T-cell (primary cell): ENCODE data around the gene DROSHA. TPM values are rescaled to one million over a fixed set of nuclear protein-coding genes. Genes with fewer than 3 reads are reported as not detected.

Source experiments
- ATAC-seq, 4 experiments: fragments of 200-7000 bp in 3 of 4; fragments of 150-1000 bp in 1 of 4; cut with Tn5 transposase; replicated peaks in 1 of 4; 1 replicate in 3 of 4; 2 replicates in 1 of 4; pipeline ENCODE4 v1.10.0; 2021; ENCODE audit warnings: moderate library complexity in 3 of 4, mild to moderate bottlenecking in 2 of 4, moderate number of reproducible peaks in 1 of 4
- CTCF ChIA-PET, 2 donors: fragments of 300-600 bp; sonication (Branson Sonifier 250); formaldehyde crosslinking; loops; one replicate each; lab custom pipeline; 2022; ENCODE audit warnings: antibody characterized with exemption in 2 of 2; lab: Charles Lee
- POLR2A ChIA-PET, 2 donors: fragments of 300-600 bp; sonication (Branson Sonifier 250); formaldehyde crosslinking; loops; one replicate each; lab custom pipeline; 2022; ENCODE audit warnings: antibody characterized with exemption in 2 of 2; lab: Charles Lee
- DNase-seq, 35 experiments: peaks; one replicate each; pipeline versions ENCODE4 v3.0.0 to v3.0.0-alpha.2; 2013 to 2023
- H3K27ac ChIP-seq: one replicate; pipeline ENCODE4 v1.5.1; 2013; ENCODE audit warnings: low read length
- H3K27me3 ChIP-seq, 2 experiments: replicated peaks in 1 of 2; 1 replicate in 1 of 2; 2 replicates in 1 of 2; pipeline versions ENCODE4 v1.6.1 to v1.7.0; 2013; ENCODE audit warnings: low read length in 1 of 2, mixed read lengths in 1 of 2; ENCODE audit not compliant: control insufficient read depth in 2 of 2, insufficient read depth in 2 of 2; ENCODE audit errors: extremely low read depth in 1 of 2
- H3K36me3 ChIP-seq, 2 donors: 1 replicate in 1 of 2; 2 replicates in 1 of 2; pipeline versions ENCODE4 v1.6.1 to v1.7.0; 2013; ENCODE audit warnings: low read length in 1 of 2; ENCODE audit not compliant: control insufficient read depth in 2 of 2, insufficient read depth in 1 of 2; ENCODE audit errors: extremely low read depth in 1 of 2
- H3K4me1 ChIP-seq, 2 experiments: 1 replicate in 1 of 2; 2 replicates in 1 of 2; pipeline versions ENCODE4 v1.6.1 to v1.7.0; 2013; ENCODE audit warnings: low read length in 2 of 2, mixed read lengths in 1 of 2; ENCODE audit not compliant: insufficient read depth in 2 of 2, control insufficient read depth in 1 of 2; ENCODE audit errors: extremely low read depth in 1 of 2
- H3K4me3 ChIP-seq, 2 donors: 1 replicate in 1 of 2; 2 replicates in 1 of 2; pipeline versions ENCODE4 v1.5.1 to v1.7.0; 2013; ENCODE audit warnings: mild to moderate bottlenecking in 2 of 2, low read length in 1 of 2, moderate library complexity in 1 of 2; ENCODE audit not compliant: control insufficient read depth in 1 of 2; ENCODE audit errors: extremely low read depth in 1 of 2
- H3K9me3 ChIP-seq: 2 replicates; pipeline ENCODE4 v1.7.0; 2013
- H3K27ac Mint-ChIP-seq, 2 donors: one replicate each; pipeline ENCODE4 v1.8.0; 2020 to 2021; ENCODE audit warnings: mild to moderate bottlenecking in 2 of 2, mixed read lengths in 2 of 2
- H3K27me3 Mint-ChIP-seq, 2 donors: one replicate each; pipeline ENCODE4 v1.8.0; 2021 to 2022; ENCODE audit warnings: mixed read lengths in 2 of 2
- H3K36me3 Mint-ChIP-seq: one replicate; pipeline ENCODE4 v1.8.0; 2021; ENCODE audit warnings: mixed read lengths
- H3K4me1 Mint-ChIP-seq, 3 donors: one replicate each; pipeline ENCODE4 v1.8.0; 2020 to 2022; ENCODE audit warnings: mixed read lengths in 3 of 3, mild to moderate bottlenecking in 1 of 3
- H3K4me3 Mint-ChIP-seq, 3 donors: one replicate each; pipeline ENCODE4 v1.8.0; 2020 to 2022; ENCODE audit warnings: mild to moderate bottlenecking in 3 of 3, mixed read lengths in 3 of 3, moderate library complexity in 3 of 3
- H3K9me3 Mint-ChIP-seq, 3 donors: one replicate each; pipeline ENCODE4 v1.8.0; 2020 to 2022; ENCODE audit warnings: mixed read lengths in 3 of 3
- WGBS: methylation state at CpG from one replicate; pipeline ENCODE4 v1.1.5; 2013; ENCODE audit warnings: missing lambda C conversion rate; ENCODE audit not compliant: insufficient coverage; 5-methylcytosine and 5-hydroxymethylcytosine counted together
- total RNA-seq, 35 experiments: library from RNA in 6 of 35; stranded (reverse) in 6 of 35; fragments of 120-200 nt in 1 of 35; gene quantifications; one replicate each; pipeline versions ENCODE4 v1.2.1 to v1.2.4 and lab custom pipeline; 2013 to 2026

Gene DROSHA
- total RNA-seq, 5 donors from 2014 or later (not counting 1 experiment from before 2014, with no cell fraction given) = 42.2 to 82.1 (median 69.6) TPM

DNA sequence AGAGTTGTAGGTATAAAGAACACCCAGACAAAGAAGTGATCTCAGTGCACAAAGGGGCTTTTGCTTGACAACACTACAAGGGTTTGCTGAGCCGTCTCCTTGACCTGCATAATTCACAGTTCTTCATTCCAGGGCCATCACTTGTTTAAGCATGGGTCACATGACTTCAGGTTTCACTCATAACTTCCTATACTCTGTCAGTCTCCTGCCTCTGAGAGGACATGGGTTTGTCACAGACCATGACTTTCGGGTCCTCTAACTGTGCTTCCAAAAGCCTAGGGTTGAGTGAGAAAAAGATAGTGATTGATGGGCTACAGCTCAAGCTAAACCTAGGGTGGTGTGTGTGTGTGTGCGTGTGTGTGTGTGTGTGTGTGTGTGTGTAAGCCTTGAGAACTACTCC is 172.1 kb downstream of the DROSHA start:
- Mint-ChIP-seq H3K4me3 (no peak overlapping the region), H3K9me3 (peaks cover 4 to 22% (median 18%) of the 10 kb centered on the region in 3 donors), H3K36me3 (no peaks in the 10 kb centered on the region), H3K27ac (no peak overlapping the region), H3K4me1 (no peaks in the 10 kb centered on the region), H3K27me3 (peaks cover 0 to 9% of the 10 kb centered on the region in 2 donors)
- Histone ChIP-seq H3K27me3 (no peaks in the 10 kb centered on the region), H3K36me3 (no peaks in the 10 kb centered on the region), H3K9me3 (no peaks in the 10 kb centered on the region), H3K4me3 (no peak overlapping the region), H3K27ac (no peak overlapping the region), H3K4me1 (no peaks in the 10 kb centered on the region)
- no peak for DNase-seq
- ATAC-seq = no peak
- ChIA-PET POLR2A (no interaction called here), CTCF (no interaction called here)
- WGBS = 60% methylated on average over 1 of the region's 3 CpGs

DNA sequence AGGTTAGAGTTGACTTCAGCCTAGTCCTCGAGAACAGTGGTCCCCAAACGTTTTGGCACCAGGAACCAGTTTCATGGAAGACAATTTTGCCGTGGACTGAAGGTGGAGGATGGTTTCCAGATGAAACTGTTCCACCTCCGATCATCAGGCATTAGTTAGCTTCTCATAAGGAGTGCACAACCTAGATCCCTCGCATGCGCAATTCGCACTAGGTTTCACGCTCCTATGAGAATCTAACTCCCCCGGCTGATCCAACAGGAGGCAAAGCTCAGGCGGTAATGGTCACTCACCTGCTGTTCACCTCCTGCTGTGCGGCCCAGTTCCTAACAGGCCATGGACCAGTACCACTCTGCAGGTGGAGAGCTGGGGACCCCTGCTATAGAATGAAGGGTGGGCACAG is 174.9 kb downstream of the DROSHA start:
- DNase-seq (no peak), ATAC-seq (no peak)
- H3K4me3 Mint-ChIP-seq = no peak overlapping the region
- H3K4me1 Mint-ChIP-seq = no peaks in the 10 kb centered on the region
- Histone ChIP-seq H3K27ac (no peak overlapping the region), H3K4me3 (no peak overlapping the region), H3K4me1 (no peaks in the 10 kb centered on the region), H3K9me3 (no peaks in the 10 kb centered on the region), H3K27me3 (no peaks in the 10 kb centered on the region), H3K36me3 (no peaks in the 10 kb centered on the region)
- no peaks in the 10 kb centered on the region for H3K36me3 Mint-ChIP-seq
- peaks cover 4 to 20% (median 8%) of the 10 kb centered on the region in 3 donors for H3K9me3 Mint-ChIP-seq
- no peak overlapping the region for H3K27ac Mint-ChIP-seq
- WGBS = 76% methylated on average over 8 of the region's 11 CpGs
- ChIA-PET CTCF (no interaction called here), POLR2A (no interaction called here)
- peaks cover 2 to 15% of the 10 kb centered on the region in 2 donors for H3K27me3 Mint-ChIP-seq

DNA sequence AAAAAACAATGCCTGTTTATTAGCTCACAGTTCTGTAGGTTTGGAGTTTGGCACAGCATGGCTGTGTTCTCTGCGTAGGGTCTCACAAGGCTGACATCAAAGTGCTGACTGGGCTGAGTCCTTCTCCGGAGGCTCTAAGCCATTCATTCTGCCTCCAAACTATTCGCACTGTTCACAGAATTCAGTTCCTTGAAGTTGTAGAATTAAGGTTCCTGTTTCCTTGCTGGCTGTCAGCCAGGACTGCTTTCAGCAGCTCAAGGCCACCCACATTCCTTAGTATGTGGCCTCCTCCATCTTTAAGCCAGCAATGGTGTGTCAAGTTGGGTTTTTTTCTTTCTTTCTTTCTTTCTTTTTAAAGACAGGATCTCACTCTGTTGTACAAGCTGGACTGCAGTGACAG is 176.6 kb downstream of the DROSHA start:
- POLR2A ChIA-PET = no interaction called here
- no peak overlapping the region for H3K4me3 Mint-ChIP-seq
- no peak overlapping the region for H3K27ac Mint-ChIP-seq
- Histone ChIP-seq H3K27ac (no peak overlapping the region), H3K36me3 (no peaks in the 10 kb centered on the region), H3K9me3 (no peaks in the 10 kb centered on the region), H3K27me3 (no peaks in the 10 kb centered on the region), H3K4me1 (no peaks in the 10 kb centered on the region), H3K4me3 (no peak overlapping the region)
- H3K36me3 Mint-ChIP-seq = no peaks in the 10 kb centered on the region
- DNase-seq = no peak
- no CpG with 5 or more reads among the region's 3 CpGs for WGBS
- H3K27me3 Mint-ChIP-seq = peaks cover 4 to 20% of the 10 kb centered on the region in 2 donors
- no peak for ATAC-seq
- CTCF ChIA-PET = no interaction called here
- no peaks in the 10 kb centered on the region for H3K4me1 Mint-ChIP-seq
- H3K9me3 Mint-ChIP-seq = peaks cover 4 to 21% (median 8%) of the 10 kb centered on the region in 3 donors

Other genes starting within 250 kb of the DROSHA start
- gene C5orf22, start 208 bp upstream of the DROSHA start, total RNA-seq = 10 to 100 TPM; 16.0 to 30.3 (median 26.8) TPM
- gene PDZD2, start 107.0 kb upstream of the DROSHA start, total RNA-seq = 1 to 10 TPM in 3 of 5 donors, under 1 TPM in 2; 0.66 to 2.2 (median 1.2) TPM